SK-N-SH (cell line): ENCODE measurements around the gene CAVIN3. TPM values are rescaled to one million over a fixed set of nuclear protein-coding genes. Genes with fewer than 3 reads are reported as not detected.
A peak's percentile ranks its signal among the peaks of the same experiment; 100 is the strongest.

Experiments used
- CTCF ChIA-PET: fragments of 300-600, 350-600 bp; formaldehyde crosslinking; extraction: SDS; loops from one replicate; lab custom pipeline; 2021; lab: Yijun Ruan, JAX
- POLR2A ChIA-PET: fragments of 350-600 bp; sonication (Branson Sonifier 250); formaldehyde crosslinking; extraction: SDS; loops from one replicate; lab custom pipeline; 2020; ENCODE audit warnings: antibody characterized with exemption, inconsistent platforms; lab: Yijun Ruan, JAX
- DNase-seq: peaks from one replicate; pipeline ENCODE4 v3.0.0; 2012
- H2AFZ ChIP-seq: fragments of 200-600 bp; sonication (generic); 2 replicates; pipeline ENCODE4 v1.8.1; 2016; ENCODE audit warnings: antibody characterized with exemption, mild to moderate bottlenecking, low read depth
- H3F3A ChIP-seq: fragments of 200-600 bp; sonication (generic); replicated peaks from 2 replicates; pipeline ENCODE3; 2016; ENCODE audit warnings: antibody characterized with exemption, mild to moderate bottlenecking; ENCODE audit not compliant: insufficient read depth
- H3K27ac ChIP-seq, 2 experiments: fragments of 200-500 bp in 1 of 2; fragments of 200-600 bp in 1 of 2; sonication (Bioruptor generic) in 1 of 2; sonication (generic), shearing (Covaris generic) in 1 of 2; 2 replicates each; pipeline versions ENCODE4 v1.5.1 to v1.6.1; 2014 to 2016; ENCODE audit warnings: low read depth in 2 of 2, inconsistent platforms in 1 of 2, low read length in 1 of 2, mild to moderate bottlenecking in 1 of 2, mixed read lengths in 1 of 2
- H3K27me3 ChIP-seq: fragments of 200-600 bp; sonication (generic), shearing (Covaris generic); 2 replicates; pipeline ENCODE4 v1.6.1; 2016; ENCODE audit warnings: mixed run types; ENCODE audit not compliant: insufficient read depth
- H3K36me3 ChIP-seq, 2 experiments: fragments of 200-500 bp in 1 of 2; fragments of 200-600 bp in 1 of 2; sonication (Bioruptor generic) in 1 of 2; sonication (generic) in 1 of 2; replicated peaks in 1 of 2; 2 replicates each; pipeline versions ENCODE3 to v1.5.1; 2014 to 2016; ENCODE audit warnings: low read length in 1 of 2, mild to moderate bottlenecking in 1 of 2; ENCODE audit not compliant: insufficient read depth in 2 of 2, control insufficient read depth in 1 of 2
- H3K4me1 ChIP-seq, 2 experiments: fragments of 200-500 bp in 1 of 2; fragments of 200-600 bp in 1 of 2; sonication (Bioruptor generic) in 1 of 2; sonication (generic), shearing (Covaris generic) in 1 of 2; 2 replicates each; pipeline versions ENCODE4 v1.5.1 to v1.6.1; 2014 to 2016; ENCODE audit warnings: low read depth in 1 of 2, low read length in 1 of 2, mixed run types in 1 of 2; ENCODE audit not compliant: insufficient read depth in 2 of 2, control insufficient read depth in 1 of 2
- H3K4me2 ChIP-seq: fragments of 200-600 bp; sonication (generic), shearing (Covaris generic); 2 replicates; pipeline ENCODE4 v1.6.1; 2017; ENCODE audit warnings: mixed run types
- H3K4me3 ChIP-seq, 2 experiments: fragments of 200-500 bp in 1 of 2; fragments of 200-600 bp in 1 of 2; sonication (Bioruptor generic) in 1 of 2; sonication (generic), shearing (Covaris generic) in 1 of 2; 2 replicates each; pipeline versions ENCODE4 v1.5.1 to v1.8.1; 2014 to 2016; ENCODE audit warnings: low read depth in 2 of 2, inconsistent platforms in 1 of 2, low read length in 1 of 2, mild to moderate bottlenecking in 1 of 2, mixed read lengths in 1 of 2, moderate library complexity in 1 of 2
- H3K79me2 ChIP-seq: fragments of 200-600 bp; sonication (generic); 2 replicates; pipeline ENCODE4 v1.8.1; 2017; ENCODE audit warnings: mild to moderate bottlenecking; ENCODE audit not compliant: insufficient read depth
- H3K9ac ChIP-seq: fragments of 200-600 bp; sonication (generic); 2 replicates; pipeline ENCODE4 v1.6.1; 2017; ENCODE audit warnings: mixed run types
- H3K9me2 ChIP-seq: fragments of 200-600 bp; sonication (generic); 2 replicates; pipeline ENCODE4 v1.6.1; 2017; ENCODE audit warnings: mixed run types
- H3K9me3 ChIP-seq: fragments of 200-600 bp; sonication (generic); 2 replicates; pipeline ENCODE4 v1.6.1; 2017; ENCODE audit warnings: mixed run types, mild to moderate bottlenecking, moderate library complexity
- H4K20me1 ChIP-seq: fragments of 200-600 bp; sonication (generic); 2 replicates; pipeline ENCODE4 v1.6.1; 2017; ENCODE audit warnings: mild to moderate bottlenecking, mixed run types; ENCODE audit not compliant: insufficient read depth
- EP300 ChIP-seq, 2 experiments: IDR thresholded peaks; 2 replicates each; pipeline versions ENCODE4 v1.4.0 to v1.6.1; 2012; ENCODE audit warnings: borderline replicate concordance in 1 of 2, low read depth in 1 of 2, low read length in 1 of 2
- FOSL2 ChIP-seq: IDR thresholded peaks from 2 replicates; pipeline ENCODE4 v1.4.0; 2012; ENCODE audit warnings: low read depth, mild to moderate bottlenecking, moderate library complexity, borderline replicate concordance
- FOXM1 ChIP-seq: IDR thresholded peaks from 2 replicates; pipeline ENCODE4 v1.4.0; 2012; ENCODE audit warnings: low read depth, mild to moderate bottlenecking
- GATA2 ChIP-seq: sonication (generic); formaldehyde crosslinking; IDR thresholded peaks from 2 replicates; pipeline ENCODE4 v1.5.0; 2020; ENCODE audit warnings: mild to moderate bottlenecking, missing genetic modification reagents
- JUND ChIP-seq: IDR thresholded peaks from 2 replicates; pipeline ENCODE4 v1.4.0; 2012
- MXI1 ChIP-seq: IDR thresholded peaks from 2 replicates; pipeline ENCODE4 v1.6.1; 2012; ENCODE audit warnings: mild to moderate bottlenecking, low read depth, low read length, improper control_type of control experiment
- POLR2AphosphoS5 ChIP-seq: IDR thresholded peaks from 2 replicates; pipeline ENCODE4 v1.6.1; 2012; ENCODE audit warnings: low read depth, low read length
- RCOR1 ChIP-seq: fragments of 150-350 bp; IDR thresholded peaks from 2 replicates; pipeline ENCODE4 v1.6.1; 2017; ENCODE audit warnings: antibody characterized with exemption, low read length
- SIN3A ChIP-seq: IDR thresholded peaks from 2 replicates; pipeline ENCODE4 v1.6.1; 2012; ENCODE audit warnings: low read depth, mild to moderate bottlenecking, low read length, moderate library complexity, borderline replicate concordance
- TCF12 ChIP-seq: IDR thresholded peaks from 2 replicates; pipeline ENCODE4 v1.4.0; 2012
- whole genome bisulfite sequencing: methylation state at CpG from one replicate; pipeline ENCODE4 v1.1.6; 2017; ENCODE audit warnings: low lambda C conversion rate; 5-methylcytosine and 5-hydroxymethylcytosine counted together
- polyA plus RNA-seq, 3 experiments: library from polyadenylated mRNA; depleted of rRNA; stranded (reverse); fragments of >200 nt; gene quantifications; 2 replicates each; pipeline ENCODE4 v1.2.3, GENCODE V29; 2012
- TF ChIP-seq, protein P1 (sequence below): IDR thresholded peaks from 2 replicates; pipeline ENCODE4; 2012
- TF ChIP-seq, protein P2 (sequence below): IDR thresholded peaks from 2 replicates; pipeline ENCODE4 v1.6.1; 2012; ENCODE audit warnings: mild to moderate bottlenecking, low read depth, low read length, moderate library complexity
- TF ChIP-seq, protein P3 (sequence below): fragments of 150-350 bp; IDR thresholded peaks from 2 replicates; pipeline ENCODE4 v1.6.1; 2016; ENCODE audit warnings: mild to moderate bottlenecking, low read depth, low read length

The CAVIN3 gene
- polyA plus RNA-seq, 1 of the 3 experiments (the other 2 are of a cell fraction) = 23.5 TPM

DNA sequence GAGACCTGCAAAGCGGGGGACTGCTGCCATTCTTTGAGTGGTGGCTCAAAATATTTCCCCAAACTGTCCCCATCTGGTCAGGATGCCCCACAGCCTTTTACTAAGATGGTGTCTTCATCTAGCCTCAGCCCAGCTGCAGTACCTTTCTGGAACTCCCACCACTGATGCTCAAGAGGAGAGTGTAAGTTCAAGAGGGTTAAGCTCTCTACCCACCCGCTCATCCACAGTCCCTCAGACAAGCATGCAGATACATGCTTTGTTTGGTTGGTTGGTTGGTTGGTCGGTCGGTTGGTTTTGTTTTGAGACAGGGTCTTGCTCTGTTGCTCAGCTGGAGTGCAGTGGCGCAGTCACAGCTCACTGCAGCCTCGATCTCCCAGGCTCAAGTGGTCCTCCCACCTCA is 14.5 kb upstream of the CAVIN3 start:
- H3K27me3 ChIP-seq = peaks cover 13% of the 10 kb centered on the region; the same call in 1 of the 2 replicates
- H3K9ac ChIP-seq = no peak overlapping the region
- no peak overlapping the region for H2AFZ ChIP-seq
- no peaks in the 10 kb centered on the region for H4K20me1 ChIP-seq
- no peak overlapping the region for H3K4me3 ChIP-seq
- CTCF ChIA-PET = interaction anchor here (1.8 to 5.2 kb wide), 2 partner anchors 17 to 19 kb away, joined by 5 to 20 read pairs; no protein-coding TSS in a partner anchor
- no peaks in the 10 kb centered on the region for H3K9me3 ChIP-seq
- H3K36me3 ChIP-seq = no peaks in the 10 kb centered on the region
- WGBS = 29% methylated on average over 5 of the region's 6 CpGs
- no peaks in the 10 kb centered on the region for H3K9me2 ChIP-seq
- H3K27ac ChIP-seq = no peak overlapping the region
- no peaks in the 10 kb centered on the region for H3K79me2 ChIP-seq
- H3K4me2 ChIP-seq = no peak overlapping the region
- no peaks in the 10 kb centered on the region for H3F3A ChIP-seq
- peaks cover 0 to 2% of the 10 kb centered on the region in 2 experiments; a peak in 2 of 4 replicates for H3K4me1 ChIP-seq
- DNase-seq = no peak
- TF ChIP-seq RCOR1 (no peak), POLR2AphosphoS5 (no peak), FOXM1 (no peak), JUND (no peak), FOSL2 (no peak), MXI1 (no peak)
- TF ChIP-seq, protein P1, sequence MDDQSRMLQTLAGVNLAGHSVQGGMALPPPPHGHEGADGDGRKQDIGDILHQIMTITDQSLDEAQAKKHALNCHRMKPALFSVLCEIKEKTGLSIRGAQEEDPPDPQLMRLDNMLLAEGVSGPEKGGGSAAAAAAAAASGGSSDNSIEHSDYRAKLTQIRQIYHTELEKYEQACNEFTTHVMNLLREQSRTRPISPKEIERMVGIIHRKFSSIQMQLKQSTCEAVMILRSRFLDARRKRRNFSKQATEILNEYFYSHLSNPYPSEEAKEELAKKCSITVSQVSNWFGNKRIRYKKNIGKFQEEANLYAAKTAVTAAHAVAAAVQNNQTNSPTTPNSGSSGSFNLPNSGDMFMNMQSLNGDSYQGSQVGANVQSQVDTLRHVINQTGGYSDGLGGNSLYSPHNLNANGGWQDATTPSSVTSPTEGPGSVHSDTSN = no peak
- TF ChIP-seq, protein P2, sequence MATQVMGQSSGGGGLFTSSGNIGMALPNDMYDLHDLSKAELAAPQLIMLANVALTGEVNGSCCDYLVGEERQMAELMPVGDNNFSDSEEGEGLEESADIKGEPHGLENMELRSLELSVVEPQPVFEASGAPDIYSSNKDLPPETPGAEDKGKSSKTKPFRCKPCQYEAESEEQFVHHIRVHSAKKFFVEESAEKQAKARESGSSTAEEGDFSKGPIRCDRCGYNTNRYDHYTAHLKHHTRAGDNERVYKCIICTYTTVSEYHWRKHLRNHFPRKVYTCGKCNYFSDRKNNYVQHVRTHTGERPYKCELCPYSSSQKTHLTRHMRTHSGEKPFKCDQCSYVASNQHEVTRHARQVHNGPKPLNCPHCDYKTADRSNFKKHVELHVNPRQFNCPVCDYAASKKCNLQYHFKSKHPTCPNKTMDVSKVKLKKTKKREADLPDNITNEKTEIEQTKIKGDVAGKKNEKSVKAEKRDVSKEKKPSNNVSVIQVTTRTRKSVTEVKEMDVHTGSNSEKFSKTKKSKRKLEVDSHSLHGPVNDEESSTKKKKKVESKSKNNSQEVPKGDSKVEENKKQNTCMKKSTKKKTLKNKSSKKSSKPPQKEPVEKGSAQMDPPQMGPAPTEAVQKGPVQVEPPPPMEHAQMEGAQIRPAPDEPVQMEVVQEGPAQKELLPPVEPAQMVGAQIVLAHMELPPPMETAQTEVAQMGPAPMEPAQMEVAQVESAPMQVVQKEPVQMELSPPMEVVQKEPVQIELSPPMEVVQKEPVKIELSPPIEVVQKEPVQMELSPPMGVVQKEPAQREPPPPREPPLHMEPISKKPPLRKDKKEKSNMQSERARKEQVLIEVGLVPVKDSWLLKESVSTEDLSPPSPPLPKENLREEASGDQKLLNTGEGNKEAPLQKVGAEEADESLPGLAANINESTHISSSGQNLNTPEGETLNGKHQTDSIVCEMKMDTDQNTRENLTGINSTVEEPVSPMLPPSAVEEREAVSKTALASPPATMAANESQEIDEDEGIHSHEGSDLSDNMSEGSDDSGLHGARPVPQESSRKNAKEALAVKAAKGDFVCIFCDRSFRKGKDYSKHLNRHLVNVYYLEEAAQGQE = no peak
- TF ChIP-seq, protein P3, sequence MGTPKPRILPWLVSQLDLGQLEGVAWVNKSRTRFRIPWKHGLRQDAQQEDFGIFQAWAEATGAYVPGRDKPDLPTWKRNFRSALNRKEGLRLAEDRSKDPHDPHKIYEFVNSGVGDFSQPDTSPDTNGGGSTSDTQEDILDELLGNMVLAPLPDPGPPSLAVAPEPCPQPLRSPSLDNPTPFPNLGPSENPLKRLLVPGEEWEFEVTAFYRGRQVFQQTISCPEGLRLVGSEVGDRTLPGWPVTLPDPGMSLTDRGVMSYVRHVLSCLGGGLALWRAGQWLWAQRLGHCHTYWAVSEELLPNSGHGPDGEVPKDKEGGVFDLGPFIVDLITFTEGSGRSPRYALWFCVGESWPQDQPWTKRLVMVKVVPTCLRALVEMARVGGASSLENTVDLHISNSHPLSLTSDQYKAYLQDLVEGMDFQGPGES = no peak
- POLR2A ChIA-PET = no interaction called here

DNA sequence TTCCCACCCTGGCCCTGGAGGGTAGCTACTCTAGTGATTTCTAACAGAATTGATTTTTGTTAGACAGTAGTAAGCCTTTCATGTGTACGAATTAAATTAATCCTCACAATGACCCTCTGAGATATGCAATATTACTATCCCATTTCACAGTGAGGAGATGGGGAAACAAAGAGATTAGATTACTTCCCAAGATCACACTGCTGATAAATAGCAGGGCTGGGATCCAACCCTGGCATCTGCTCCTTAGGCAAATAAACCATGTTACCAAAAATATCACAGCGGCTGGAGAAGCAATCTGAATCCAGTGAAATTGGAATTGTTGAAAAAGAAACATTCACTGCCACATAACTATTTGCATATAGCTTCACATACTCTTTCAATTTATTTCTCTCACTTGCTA is 12.8 kb upstream of the CAVIN3 start:
- H3K4me2 ChIP-seq = no peak overlapping the region
- H3K27me3 ChIP-seq = peaks cover 15% of the 10 kb centered on the region; the same call in 1 of the 2 replicates
- H3K4me1 ChIP-seq = peaks cover 0 to 2% of the 10 kb centered on the region in 2 experiments; a peak in 2 of 4 replicates
- ChIA-PET CTCF (interaction anchor here (0.6 to 5.2 kb wide), 7 partner anchors 9 to 82 kb away, joined by 3 to 20 read pairs (median 5); no protein-coding TSS in a partner anchor), POLR2A (no interaction called here)
- peak; percentile 26 for DNase-seq
- no peaks in the 10 kb centered on the region for H4K20me1 ChIP-seq
- no peak overlapping the region for H3K9ac ChIP-seq
- no peak overlapping the region for H3K27ac ChIP-seq
- no peak overlapping the region for H3K4me3 ChIP-seq
- H3K9me3 ChIP-seq = no peaks in the 10 kb centered on the region
- 0% methylated on average over 2 of the region's 2 CpGs for WGBS
- H3F3A ChIP-seq = no peaks in the 10 kb centered on the region
- TF ChIP-seq GATA2 (CRISPR knock-in tag) (peak; percentile 73), SIN3A (no peak), EP300 (IDR thresholded peaks at IDR 0.05; ENCODE audit: borderline replicate concordance in 1 of 2, low read depth in 1 of 2, low read length in 1 of 2) (peak in 1 of 2 experiments; percentile 23; a peak in 1 of 4 replicates), TCF12 (peak; percentile 30; the same call in 1 of the 2 replicates)
- no peaks in the 10 kb centered on the region for H3K36me3 ChIP-seq
- H2AFZ ChIP-seq = no peak overlapping the region
- H3K79me2 ChIP-seq = no peaks in the 10 kb centered on the region
- H3K9me2 ChIP-seq = no peaks in the 10 kb centered on the region
